NB4 (cell line): ENCODE data around the gene C1QTNF9.

Experiments
- MYC ChIP-seq: IDR thresholded peaks from 2 replicates; pipeline ENCODE4 v1.6.1; 2011; ENCODE audit warnings: low read depth, low read length
- TF ChIP-seq, protein P1 (sequence below): IDR thresholded peaks from one replicate; pipeline ENCODE4 v1.5.1; 2012; ENCODE audit warnings: low read depth, low read length

GRCh38 chr13:24288870-24289269 is 20.5 kb upstream of the C1QTNF9 start:
- TF ChIP-seq, protein P1, sequence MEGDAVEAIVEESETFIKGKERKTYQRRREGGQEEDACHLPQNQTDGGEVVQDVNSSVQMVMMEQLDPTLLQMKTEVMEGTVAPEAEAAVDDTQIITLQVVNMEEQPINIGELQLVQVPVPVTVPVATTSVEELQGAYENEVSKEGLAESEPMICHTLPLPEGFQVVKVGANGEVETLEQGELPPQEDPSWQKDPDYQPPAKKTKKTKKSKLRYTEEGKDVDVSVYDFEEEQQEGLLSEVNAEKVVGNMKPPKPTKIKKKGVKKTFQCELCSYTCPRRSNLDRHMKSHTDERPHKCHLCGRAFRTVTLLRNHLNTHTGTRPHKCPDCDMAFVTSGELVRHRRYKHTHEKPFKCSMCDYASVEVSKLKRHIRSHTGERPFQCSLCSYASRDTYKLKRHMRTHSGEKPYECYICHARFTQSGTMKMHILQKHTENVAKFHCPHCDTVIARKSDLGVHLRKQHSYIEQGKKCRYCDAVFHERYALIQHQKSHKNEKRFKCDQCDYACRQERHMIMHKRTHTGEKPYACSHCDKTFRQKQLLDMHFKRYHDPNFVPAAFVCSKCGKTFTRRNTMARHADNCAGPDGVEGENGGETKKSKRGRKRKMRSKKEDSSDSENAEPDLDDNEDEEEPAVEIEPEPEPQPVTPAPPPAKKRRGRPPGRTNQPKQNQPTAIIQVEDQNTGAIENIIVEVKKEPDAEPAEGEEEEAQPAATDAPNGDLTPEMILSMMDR: no peak
- TF ChIP-seq MYC: no peak
